B cell (primary cell): ENCODE results near the gene FYB2.

Experiments used
- CTCF ChIP-seq: fragments of 200-600 bp; IDR thresholded peaks from one replicate; pipeline ENCODE4 v1.8.0; 2022; ENCODE audit warnings: antibody characterized with exemption, mild to moderate bottlenecking
- EZH2 ChIP-seq: IDR thresholded peaks from 2 replicates; pipeline ENCODE4 v1.6.1; 2012; ENCODE audit warnings: borderline replicate concordance, low read depth, mild to moderate bottlenecking, moderate library complexity, low read length; ENCODE audit not compliant: insufficient read depth, poor library complexity, severe bottlenecking

GRCh38 chr1:56728964-56729363, 90.2 kb downstream of the FYB2 start:
- TF ChIP-seq CTCF (no peak), EZH2 (no peak)
